Measurements from ENCODE around the gene PLA2G6. TPM values are rescaled to one million over a fixed set of nuclear protein-coding genes. Genes with fewer than 3 reads are reported as not detected.
A peak's percentile ranks its signal among the peaks of the same experiment; 100 is the strongest.

The PLA2G6 gene
- total RNA-seq = 10 to 100 TPM; 13.7 to 14.3 TPM
- long read RNA-seq, donor 1 = 0 reads
- long read RNA-seq, donor 2, partial matches to known transcripts = 1 of 1 reads
- long read RNA-seq, donor 2, other reads (novel, unspliced or antisense) = 0 of 1 reads

- peak; percentile 100 for DNase-seq (ENCODE audit: low spot score)
- intact Hi-C loops (cut with DNase I) = no loop called here
These were observed at the start of gene PLA2G6 for GRCh38 chr22:38181453-38182200. Gene PLA2G6, minus strand, starts transcription at chr22:38181830. Its CDS starts 12,404 bp downstream, at chr22:38169426.

GRCh38 chr22:38230916-38231315 lies 49.3 kb upstream of the PLA2G6 start:
- intact Hi-C loops (cut with DNase I) = no loop called here
- no peak for DNase-seq (ENCODE audit: low spot score)

- intact Hi-C loops (cut with DNase I) = no loop called here
- no peak for DNase-seq (ENCODE audit: low spot score)
These were observed 48.6 kb upstream of the PLA2G6 start for GRCh38 chr22:38230108-38230825.

GRCh38 chr22:38228873-38229740 lies 47.5 kb upstream of the PLA2G6 start:
- intact Hi-C loops (cut with DNase I) = no loop called here
- no peak for DNase-seq (ENCODE audit: low spot score)

GRCh38 chr22:38228326-38228872 lies 46.8 kb upstream of the PLA2G6 start:
- intact Hi-C loops (cut with DNase I) = no loop called here

GRCh38 chr22:38226853-38227649 lies 45.4 kb upstream of the PLA2G6 start:
- intact Hi-C loops (cut with DNase I) = no loop called here

More at GRCh38 chr22:38228326-38228872, 46.8 kb upstream of the PLA2G6 start:
- no peak for DNase-seq (ENCODE audit: low spot score)

GRCh38 chr22:38223289-38223960 lies 41.8 kb upstream of the PLA2G6 start:
- DNase-seq (ENCODE audit: low spot score) = no peak
- intact Hi-C loops (cut with DNase I) = no loop called here

More at GRCh38 chr22:38226853-38227649, 45.4 kb upstream of the PLA2G6 start:
- no peak for DNase-seq (ENCODE audit: low spot score)

- intact Hi-C loops (cut with DNase I) = no loop called here
- DNase-seq (ENCODE audit: low spot score) = no peak
These were observed 41.1 kb upstream of the PLA2G6 start for GRCh38 chr22:38222797-38223119.

GRCh38 chr22:38221908-38222796 lies 40.5 kb upstream of the PLA2G6 start:
- no peak for DNase-seq (ENCODE audit: low spot score)
- intact Hi-C loops (cut with DNase I) = no loop called here

- intact Hi-C loops (cut with DNase I) = no loop called here
- DNase-seq (ENCODE audit: low spot score) = no peak
These were observed 39.8 kb upstream of the PLA2G6 start for GRCh38 chr22:38221407-38221806.

GRCh38 chr22:38220653-38221386 lies 39.2 kb upstream of the PLA2G6 start:
- intact Hi-C loops (cut with DNase I) = no loop called here
- DNase-seq (ENCODE audit: low spot score) = no peak

- DNase-seq (ENCODE audit: low spot score) = no peak
- intact Hi-C loops (cut with DNase I) = no loop called here
These were observed 38.5 kb upstream of the PLA2G6 start for GRCh38 chr22:38220163-38220562.

- intact Hi-C loops (cut with DNase I) = no loop called here
- DNase-seq (ENCODE audit: low spot score) = no peak
These were observed 38.0 kb upstream of the PLA2G6 start for GRCh38 chr22:38219632-38220031.

- intact Hi-C loops (cut with DNase I) = no loop called here
These were observed 37.3 kb upstream of the PLA2G6 start for GRCh38 chr22:38218661-38219622.

More at GRCh38 chr22:38218661-38219622, 37.3 kb upstream of the PLA2G6 start:
- DNase-seq (ENCODE audit: low spot score) = peak; percentile 95
